Rectal smooth muscle tissue (tissue), 1 donor: ENCODE data around the gene BCAR3.

Source experiments
- H3K27ac ChIP-seq: one replicate; pipeline ENCODE4 v1.7.0; 2013; ENCODE audit warnings: low read depth, low read length, inconsistent platforms
- H3K27me3 ChIP-seq: one replicate; pipeline ENCODE4 v1.7.0; 2013; ENCODE audit warnings: low read length; ENCODE audit not compliant: control insufficient read depth, insufficient read depth
- H3K36me3 ChIP-seq: one replicate; pipeline ENCODE4 v1.7.0; 2013; ENCODE audit warnings: low read length; ENCODE audit not compliant: control insufficient read depth, insufficient read depth
- H3K4me1 ChIP-seq: one replicate; pipeline ENCODE4 v1.7.0; 2013; ENCODE audit warnings: low read length; ENCODE audit not compliant: control insufficient read depth, insufficient read depth
- H3K4me3 ChIP-seq: one replicate; pipeline ENCODE4 v1.7.0; 2013; ENCODE audit warnings: low read length
- H3K9ac ChIP-seq: one replicate; pipeline ENCODE4 v1.7.0; 2013; ENCODE audit warnings: low read length

BCAR3 gene

GRCh38 chr1:93588206-93588605 is 93.4 kb downstream of the BCAR3 start:
- no peak overlapping the region for H3K27ac ChIP-seq
- no peaks in the 10 kb centered on the region for H3K27me3 ChIP-seq
- H3K4me1 ChIP-seq = peaks cover 7% of the 10 kb centered on the region
- peaks cover 2% of the 10 kb centered on the region for H3K36me3 ChIP-seq
- H3K9ac ChIP-seq = no peak overlapping the region
- no peak overlapping the region for H3K4me3 ChIP-seq

GRCh38 chr1:93587354-93587753 is 94.3 kb downstream of the BCAR3 start:
- H3K4me3 ChIP-seq = no peak overlapping the region
- no peak overlapping the region for H3K27ac ChIP-seq
- peaks cover 7% of the 10 kb centered on the region for H3K4me1 ChIP-seq
- H3K36me3 ChIP-seq = peaks cover 6% of the 10 kb centered on the region
- H3K27me3 ChIP-seq = no peaks in the 10 kb centered on the region
- H3K9ac ChIP-seq = no peak overlapping the region

GRCh38 chr1:93585059-93585966 is 96.3 kb downstream of the BCAR3 start:
- H3K9ac ChIP-seq = no peak overlapping the region
- peaks cover 10% of the 10 kb centered on the region for H3K36me3 ChIP-seq
- H3K4me1 ChIP-seq = peaks cover 7% of the 10 kb centered on the region
- peak overlapping the region; percentile 50 for H3K27ac ChIP-seq
- no peak overlapping the region for H3K4me3 ChIP-seq
- no peaks in the 10 kb centered on the region for H3K27me3 ChIP-seq

GRCh38 chr1:93584261-93585003 is 97.2 kb downstream of the BCAR3 start:
- peak overlapping the region; percentile 50 for H3K27ac ChIP-seq
- H3K9ac ChIP-seq = no peak overlapping the region
- peaks cover 7% of the 10 kb centered on the region for H3K4me1 ChIP-seq
- no peaks in the 10 kb centered on the region for H3K27me3 ChIP-seq
- peak overlapping the region; percentile 61 for H3K4me3 ChIP-seq
- H3K36me3 ChIP-seq = peaks cover 10% of the 10 kb centered on the region

GRCh38 chr1:93581917-93582850 is 99.5 kb downstream of the BCAR3 start:
- Histone ChIP-seq H3K4me3 (peak overlapping the region; percentile 35), H3K4me1 (peaks cover 7% of the 10 kb centered on the region), H3K27me3 (no peaks in the 10 kb centered on the region), H3K27ac (no peak overlapping the region), H3K9ac (peak overlapping the region; percentile 8), H3K36me3 (peaks cover 10% of the 10 kb centered on the region)

GRCh38 chr1:93579891-93580290 is 101.7 kb downstream of the BCAR3 start:
- H3K4me1 ChIP-seq = peaks cover 7% of the 10 kb centered on the region
- no peak overlapping the region for H3K9ac ChIP-seq
- H3K36me3 ChIP-seq = peaks cover 10% of the 10 kb centered on the region
- no peak overlapping the region for H3K4me3 ChIP-seq
- peak overlapping the region; percentile 21 for H3K27ac ChIP-seq
- no peaks in the 10 kb centered on the region for H3K27me3 ChIP-seq

GRCh38 chr1:93578911-93579825 is 102.5 kb downstream of the BCAR3 start:
- Histone ChIP-seq H3K27ac (peak overlapping the region; percentile 21), H3K9ac (no peak overlapping the region), H3K4me3 (no peak overlapping the region), H3K36me3 (peaks cover 10% of the 10 kb centered on the region), H3K27me3 (no peaks in the 10 kb centered on the region), H3K4me1 (peaks cover 1% of the 10 kb centered on the region)

- Histone ChIP-seq H3K4me1 (no peaks in the 10 kb centered on the region), H3K27me3 (no peaks in the 10 kb centered on the region), H3K9ac (no peak overlapping the region), H3K4me3 (no peak overlapping the region), H3K36me3 (peaks cover 8% of the 10 kb centered on the region), H3K27ac (no peak overlapping the region)
Observed at GRCh38 chr1:93578433-93578830, 103.2 kb downstream of the BCAR3 start.

GRCh38 chr1:93577536-93578432 is 103.9 kb downstream of the BCAR3 start:
- Histone ChIP-seq H3K4me1 (no peaks in the 10 kb centered on the region), H3K36me3 (peaks cover 8% of the 10 kb centered on the region), H3K9ac (peak overlapping the region; percentile 6), H3K27me3 (no peaks in the 10 kb centered on the region), H3K27ac (no peak overlapping the region), H3K4me3 (no peak overlapping the region)

GRCh38 chr1:93576746-93577145 is 104.9 kb downstream of the BCAR3 start:
- Histone ChIP-seq H3K36me3 (no peaks in the 10 kb centered on the region), H3K4me3 (no peak overlapping the region), H3K4me1 (no peaks in the 10 kb centered on the region), H3K9ac (no peak overlapping the region), H3K27ac (no peak overlapping the region), H3K27me3 (no peaks in the 10 kb centered on the region)
